Measurements from ENCODE around the gene KANTR.
"Not testable (repeated sequence)": the region's sequence is repeated elsewhere in the genome, so short reads cannot be mapped to it uniquely, and the experiment has no call there.

The KANTR gene

DNA sequence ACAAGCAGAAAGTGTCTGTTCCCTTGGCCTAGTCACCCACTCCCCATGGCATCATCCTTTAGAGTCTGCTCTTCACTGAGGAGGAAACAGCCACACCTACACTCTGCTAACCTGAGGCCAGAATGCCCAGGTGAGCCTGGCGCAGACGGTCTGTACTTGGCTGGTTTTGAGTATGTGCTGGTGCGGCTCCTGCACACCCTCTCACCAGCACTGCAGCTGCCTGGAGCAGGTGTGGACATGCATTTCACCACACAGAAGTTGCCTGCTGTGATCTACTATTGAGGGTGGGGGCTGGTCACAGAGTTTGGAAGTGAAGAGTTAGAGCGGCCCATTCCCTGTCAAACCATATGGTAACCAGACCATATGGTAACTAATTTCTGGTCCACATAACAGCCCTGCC is 39.5 kb downstream of the KANTR start:
- no peak for DNase-seq

- DNase-seq, result no peak
Observed at GRCh38 chrX:53135581-53135980, 41.6 kb downstream of the KANTR start.

DNA sequence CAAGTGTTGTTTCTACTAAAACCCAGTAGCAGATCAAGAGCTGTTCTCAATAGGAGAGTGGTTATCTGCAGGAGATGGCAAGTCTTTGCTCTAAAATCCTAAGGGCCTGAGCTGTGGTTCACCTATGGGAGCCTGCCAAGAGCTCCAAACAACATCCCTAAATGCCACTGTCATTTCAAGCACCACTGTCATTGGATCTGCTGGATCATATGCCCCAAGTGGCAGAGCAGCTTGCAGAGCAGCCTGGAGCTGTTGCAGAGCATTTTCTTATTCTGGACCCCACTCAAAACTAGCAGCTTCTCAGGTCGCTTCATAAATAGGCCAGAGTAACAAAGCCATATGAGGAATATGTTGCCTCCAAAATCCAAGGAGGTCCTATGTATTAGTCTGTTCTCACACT is 59.6 kb downstream of the KANTR start:
- DNase-seq, result no peak

DNA sequence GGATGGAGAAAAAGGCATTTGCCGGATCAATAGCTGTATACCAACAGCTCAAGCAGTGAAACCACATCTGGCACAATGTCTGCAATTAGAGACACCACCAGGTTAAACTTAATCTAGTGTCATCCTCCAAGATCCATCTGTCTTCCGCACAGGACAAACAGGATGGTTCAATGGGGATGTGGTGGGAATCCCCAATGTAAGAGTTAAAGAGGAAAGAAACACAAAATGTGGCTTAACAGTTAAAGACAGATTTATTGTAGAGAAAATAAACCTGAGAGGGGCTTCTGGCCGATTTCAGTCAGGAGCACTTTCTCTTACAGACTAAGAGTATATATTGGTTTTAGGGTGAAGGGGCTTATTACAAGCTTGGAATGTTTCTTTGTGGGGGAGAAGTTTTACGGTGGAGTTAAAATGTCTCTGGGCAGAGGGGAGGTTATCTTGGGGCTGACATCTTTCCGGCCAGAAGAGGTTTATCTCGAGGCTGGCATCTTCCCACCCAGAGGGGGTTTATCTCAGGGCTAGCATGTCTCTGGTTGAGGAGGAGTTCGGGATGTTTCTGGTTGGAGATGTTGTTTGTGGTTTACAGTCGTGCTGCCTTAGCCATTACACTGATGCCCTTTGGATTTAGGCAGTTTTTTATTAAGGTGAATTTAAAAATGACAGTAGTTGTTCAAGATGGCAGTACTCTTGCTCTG is 61.7 kb downstream of the KANTR start:
- no peak for DNase-seq

DNA sequence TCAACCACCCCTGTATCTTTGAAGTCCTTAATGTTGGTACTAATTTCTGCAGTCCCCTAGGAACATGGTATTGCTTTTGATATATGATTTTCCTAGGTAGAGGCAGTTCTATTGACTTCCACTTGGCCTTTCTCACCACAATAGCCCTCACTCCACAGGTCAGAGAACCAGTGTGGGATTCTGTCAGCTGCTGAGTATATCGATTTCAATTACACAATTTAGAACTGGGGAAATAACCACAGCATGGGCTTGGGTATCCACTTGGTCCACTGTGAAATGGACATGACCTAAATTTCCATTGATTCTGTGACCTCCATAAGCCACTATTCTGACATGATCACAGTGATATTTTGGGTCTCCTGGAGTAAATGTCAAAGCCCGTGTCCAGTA is 62.3 kb downstream of the KANTR start:
- DNase-seq, result no peak

DNA sequence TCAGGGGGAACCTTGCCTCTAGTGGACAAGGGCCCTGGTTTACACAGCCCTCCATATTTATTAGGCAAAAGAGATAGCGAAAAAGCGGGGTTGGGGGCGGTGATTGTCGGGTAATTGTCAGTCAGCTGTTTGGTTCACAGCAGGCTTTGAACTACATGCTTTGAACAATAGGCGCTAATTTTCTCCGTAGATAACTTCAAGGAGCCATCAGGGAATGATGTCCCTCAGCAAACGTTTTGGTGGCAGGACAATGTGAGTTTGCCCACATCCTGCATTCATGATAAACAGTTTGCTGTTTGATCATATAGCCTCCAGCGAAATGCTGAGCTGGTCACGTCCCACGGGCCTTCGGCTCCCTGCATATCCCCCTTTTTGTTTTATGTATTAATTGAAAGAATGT is 65.2 kb downstream of the KANTR start:
- no peak for DNase-seq

DNA sequence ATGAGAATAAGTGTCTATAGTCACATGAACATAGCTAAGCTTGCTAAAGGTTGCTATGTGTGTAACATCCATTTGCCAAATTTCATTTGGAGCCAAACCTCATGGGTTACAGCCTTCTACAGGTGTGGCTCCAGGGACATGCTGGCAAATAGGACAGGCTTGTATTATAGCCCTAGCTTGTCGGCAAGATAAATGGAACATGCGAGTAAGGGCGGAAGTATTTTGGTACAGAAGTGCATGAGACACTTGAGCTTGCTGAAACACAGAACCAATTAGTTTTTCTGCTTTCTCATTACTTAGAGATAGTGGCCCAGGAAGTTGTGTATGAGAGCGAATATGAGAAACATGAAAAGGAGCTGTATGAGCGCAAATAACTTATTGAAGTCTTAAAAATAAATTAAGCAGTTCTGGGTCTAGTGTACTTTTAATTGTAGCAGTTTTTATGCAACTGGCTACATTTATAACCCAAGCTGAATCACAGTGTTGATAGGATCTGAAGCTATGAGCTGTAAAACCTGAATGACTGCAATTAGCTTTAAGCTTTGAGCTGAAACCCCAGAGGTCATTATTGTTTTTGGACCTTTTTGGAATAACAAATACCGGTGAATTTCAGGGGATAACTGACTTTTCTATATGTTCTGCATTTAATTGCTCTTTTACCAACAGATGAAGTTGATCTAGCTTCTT is 66.5 kb downstream of the KANTR start:
- DNase-seq, result no peak

DNA sequence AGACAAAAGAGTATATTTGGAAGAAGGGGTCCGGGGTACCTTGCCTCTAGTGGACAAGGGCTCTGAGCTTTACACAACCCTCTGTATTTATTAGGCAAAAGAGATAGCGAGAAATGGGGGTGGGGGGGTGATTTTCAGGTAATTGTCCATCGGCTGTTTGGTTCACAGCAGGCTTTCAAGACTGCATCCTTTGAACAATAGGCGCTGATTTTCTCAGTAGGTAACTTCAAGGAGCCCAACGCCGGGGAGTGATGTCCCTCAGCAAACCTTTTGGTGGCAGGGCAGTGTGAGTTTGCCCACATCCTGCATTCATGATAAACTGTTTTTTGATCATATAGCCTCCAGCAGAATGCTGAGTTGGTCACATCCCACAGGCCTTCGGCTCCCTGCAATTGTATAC is 69.5 kb downstream of the KANTR start:
- no peak for DNase-seq

GRCh38 chrX:53164566-53164965 is 70.6 kb downstream of the KANTR start:
- not testable (repeated sequence) for DNase-seq

GRCh38 chrX:53166103-53166502 is 72.2 kb downstream of the KANTR start:
- DNase-seq, result no peak

GRCh38 chrX:53171356-53171755 is 77.4 kb downstream of the KANTR start:
- no peak for DNase-seq
